Calu3 (cell line): ENCODE data around the gene UBAP1L. TPM values are rescaled to one million over a fixed set of nuclear protein-coding genes. Genes with fewer than 3 reads are reported as not detected.

Experiments used
- BruUV-seq: library from RNA; stranded (reverse); fragments of 400-500 nt; replicated peaks from 2 replicates; lab custom pipeline; 2021; lab: Mats Ljungman, UMichigan
- CTCF ChIA-PET: fragments of 300-600 bp; sonication (Branson Sonifier 250); formaldehyde crosslinking; loops from one replicate; lab custom pipeline; 2022; ENCODE audit warnings: antibody characterized with exemption; lab: Charles Lee
- DNase-seq: peaks from one replicate; pipeline ENCODE4 v3.0.0; 2022
- H3K27ac Mint-ChIP-seq: one replicate; pipeline ENCODE4 v1.8.0; 2022; ENCODE audit warnings: mixed read lengths; ENCODE audit not compliant: unreplicated experiment
- H3K27me3 Mint-ChIP-seq: one replicate; pipeline ENCODE4 v1.8.0; 2022; ENCODE audit warnings: mixed read lengths; ENCODE audit not compliant: unreplicated experiment
- H3K36me3 Mint-ChIP-seq: one replicate; pipeline ENCODE4 v1.8.0; 2022; ENCODE audit warnings: mild to moderate bottlenecking, moderate library complexity, mixed read lengths; ENCODE audit not compliant: insufficient read depth, unreplicated experiment
- H3K4me1 Mint-ChIP-seq: one replicate; pipeline ENCODE4 v1.8.0; 2022; ENCODE audit warnings: mild to moderate bottlenecking, low read depth, mixed read lengths; ENCODE audit not compliant: unreplicated experiment
- H3K4me3 Mint-ChIP-seq: one replicate; pipeline ENCODE4 v1.8.0; 2022; ENCODE audit warnings: mild to moderate bottlenecking, low read depth, moderate library complexity, mixed read lengths; ENCODE audit not compliant: unreplicated experiment
- H3K9me3 Mint-ChIP-seq: one replicate; pipeline ENCODE4 v1.8.0; 2022; ENCODE audit warnings: low read depth, mixed read lengths; ENCODE audit not compliant: unreplicated experiment
- CTCF ChIP-seq: fragments of 200-600 bp; IDR thresholded peaks from one replicate; pipeline ENCODE4 v1.8.0; 2022; ENCODE audit warnings: antibody characterized with exemption; ENCODE audit not compliant: unreplicated experiment
- intact Hi-C: fragments of 100-400 bp; cut with micrococcal nuclease; formaldehyde crosslinking; loops from one replicate; pipeline ENCODE4 v1.10.0; 2022; ENCODE audit not compliant: unreplicated experiment
- total RNA-seq: library from RNA; stranded (reverse); gene quantifications from 2 replicates; pipeline ENCODE4 v1.2.3, GENCODE V29; 2022

UBAP1L gene
- total RNA-seq, 1 experiment from 2014 or later: 5.2 TPM

GRCh38 chr15:65068403-65068788 lies 46.6 kb downstream of the UBAP1L start:
- intact Hi-C loops: no loop called here

DNA sequence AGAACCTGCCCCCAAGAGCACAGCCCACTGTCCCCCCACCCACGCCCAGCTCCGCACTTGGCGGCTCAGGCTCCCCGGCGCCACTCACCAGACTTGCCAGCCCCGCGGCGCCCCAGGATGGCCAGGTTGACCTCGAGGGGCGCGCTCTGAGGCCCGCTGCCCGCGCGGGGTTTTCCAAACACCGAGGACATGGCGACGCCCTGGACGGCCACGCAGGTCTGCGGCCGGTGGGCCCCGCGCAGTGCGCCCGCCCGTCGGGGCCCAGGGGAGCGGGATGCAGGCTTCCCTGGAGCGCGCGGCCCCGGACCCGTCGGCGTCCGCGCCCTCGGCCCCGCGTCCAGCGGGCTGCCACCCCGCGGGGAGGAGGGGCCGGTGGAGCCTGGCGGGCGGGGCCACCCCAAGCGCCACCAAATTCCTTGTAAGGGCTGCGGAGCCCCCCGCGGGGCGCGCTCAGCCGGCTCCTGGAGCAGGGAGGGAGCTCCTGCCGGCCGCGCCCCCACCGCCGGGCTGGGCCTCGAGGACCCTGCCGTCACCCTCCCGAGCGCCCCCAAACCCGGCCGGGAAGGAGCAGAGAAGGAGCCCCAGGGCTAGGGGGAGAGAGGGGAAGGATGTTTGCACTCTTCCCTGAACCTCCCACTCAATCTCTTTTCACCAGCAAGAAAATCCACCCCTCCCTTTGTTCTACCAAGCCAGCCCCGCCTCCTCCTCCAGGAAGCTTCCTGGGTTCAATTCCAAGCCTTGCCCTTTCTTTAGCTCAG lies 47.2 kb downstream of the UBAP1L start, which contains the start of gene RASL12:
RASL12 (minus strand) TSS at position 347 of the 758 bp plus-strand sequence; CDS start at position 191, 156 bp downstream.
- BruUV-seq: no TSS peak
- intact Hi-C loops: no loop called here
- Mint-ChIP-seq H3K27me3 (peaks cover 41% of the 10 kb centered on the region), H3K4me3 (peak within 1 kb of the TSS; percentile 55), H3K9me3 (no peaks in the 10 kb centered on the region), H3K4me1 (peaks cover 17% of the 10 kb centered on the region), H3K36me3 (peaks cover 5% of the 10 kb centered on the region), H3K27ac (no peak within 1 kb of the TSS)
- CTCF ChIA-PET: interaction anchor here (0.6 to 1.4 kb wide), 2 partner anchors 13 to 46 kb away, joined by 3 to 5 read pairs; no protein-coding TSS in a partner anchor
- TF ChIP-seq CTCF: no peak
- no peak for DNase-seq

More at GRCh38 chr15:65068403-65068788, 46.6 kb downstream of the UBAP1L start:
- DNase-seq: no peak
- CTCF ChIA-PET: interaction anchor here (1.4 kb wide), 1 partner anchor 14 kb away, joined by 3 read pairs; no protein-coding TSS in a partner anchor
- no peak for TF ChIP-seq CTCF
- Mint-ChIP-seq H3K9me3 (no peaks in the 10 kb centered on the region), H3K4me1 (peaks cover 11% of the 10 kb centered on the region), H3K36me3 (peaks cover 5% of the 10 kb centered on the region), H3K4me3 (peak overlapping the region; percentile 37), H3K27ac (no peak overlapping the region), H3K27me3 (peaks cover 41% of the 10 kb centered on the region)
- BruUV-seq: no TSS peak

DNA sequence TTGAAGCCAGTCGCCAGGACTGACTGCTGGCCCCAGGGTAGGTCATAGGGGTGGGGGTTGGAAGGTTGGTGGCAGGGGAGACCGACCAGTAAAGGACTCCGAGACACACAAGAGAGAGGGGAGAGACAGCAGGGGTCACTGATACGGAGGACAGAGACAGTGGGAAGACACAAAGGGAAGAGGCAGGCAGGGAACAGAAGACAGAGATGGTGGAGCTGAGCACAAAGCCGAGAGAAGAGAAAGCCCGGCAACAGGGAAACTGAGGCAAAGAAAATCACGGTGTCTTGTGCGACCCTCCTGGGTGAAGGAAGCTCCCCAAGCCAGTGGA lies 47.7 kb downstream of the UBAP1L start:
- BruUV-seq: no TSS peak
- H3K36me3 Mint-ChIP-seq: peaks cover 5% of the 10 kb centered on the region
- H3K4me1 Mint-ChIP-seq: peaks cover 23% of the 10 kb centered on the region
- CTCF ChIA-PET: interaction anchor here (0.6 to 1.4 kb wide), 2 partner anchors 13 to 46 kb away, joined by 3 to 5 read pairs; no protein-coding TSS in a partner anchor
- peaks cover 41% of the 10 kb centered on the region for H3K27me3 Mint-ChIP-seq
- DNase-seq: no peak
- no peak overlapping the region for H3K27ac Mint-ChIP-seq
- H3K9me3 Mint-ChIP-seq: no peaks in the 10 kb centered on the region
- intact Hi-C loops: no loop called here
- peak overlapping the region; percentile 55 for H3K4me3 Mint-ChIP-seq
- TF ChIP-seq CTCF: no peak

GRCh38 chr15:65066635-65067316 lies 48.2 kb downstream of the UBAP1L start:
- CTCF ChIA-PET: interaction anchor here (0.6 kb wide), 1 partner anchor 1472 kb away, joined by 5 read pairs; no protein-coding TSS in a partner anchor
- Mint-ChIP-seq H3K27ac (no peak overlapping the region), H3K4me1 (peaks cover 25% of the 10 kb centered on the region), H3K9me3 (no peaks in the 10 kb centered on the region), H3K4me3 (peak overlapping the region; percentile 55), H3K27me3 (peaks cover 41% of the 10 kb centered on the region), H3K36me3 (peaks cover 5% of the 10 kb centered on the region)
- TF ChIP-seq CTCF: no peak
- intact Hi-C loops: no loop called here
- BruUV-seq: no TSS peak
- no peak for DNase-seq
